Activated CD4-positive, alpha-beta T cell treated with anti-CD3 and anti-CD28 coated beads, Interleukin-2, Interleukin-4, amounts not matched to agents 100 ng/mL and 50 ng/mL, durations not matched to agents 16 hours and 8 hours (primary cell): ENCODE results near the gene FAM219A.

Experiments used
- DNase-seq: peaks from one replicate; pipeline ENCODE4 v3.0.0-alpha.2; 2020; ENCODE audit warnings: low spot score

FAM219A gene

GRCh38 chr9:34400686-34401602, 57.4 kb downstream of the FAM219A start:
- no peak for DNase-seq

- DNase-seq, result no peak
Measured at GRCh38 chr9:34400275-34400674, 58.1 kb downstream of the FAM219A start.

DNA sequence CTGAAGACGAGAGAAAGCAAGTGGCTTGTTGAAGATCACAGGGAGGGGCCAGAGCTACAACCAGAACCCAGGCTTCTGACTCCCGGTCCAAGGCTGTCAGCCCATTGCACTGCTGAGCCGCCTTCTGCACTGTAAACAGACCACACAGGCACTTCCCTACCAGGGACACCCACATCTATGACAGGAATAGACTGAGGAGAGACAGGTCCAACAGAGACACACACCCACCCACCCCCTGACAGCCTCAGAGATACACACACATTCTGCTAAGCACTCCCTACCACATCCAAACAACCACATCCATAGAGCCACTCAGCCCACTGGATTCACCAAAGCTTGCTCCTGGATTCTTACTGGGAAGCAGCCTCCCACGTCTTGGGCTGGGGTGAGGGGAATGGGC, 58.6 kb downstream of the FAM219A start:
- no peak for DNase-seq

GRCh38 chr9:34398875-34399274, 59.5 kb downstream of the FAM219A start:
- no peak for DNase-seq

GRCh38 chr9:34396276-34397214, 61.8 kb downstream of the FAM219A start:
- DNase-seq, result no peak

DNA sequence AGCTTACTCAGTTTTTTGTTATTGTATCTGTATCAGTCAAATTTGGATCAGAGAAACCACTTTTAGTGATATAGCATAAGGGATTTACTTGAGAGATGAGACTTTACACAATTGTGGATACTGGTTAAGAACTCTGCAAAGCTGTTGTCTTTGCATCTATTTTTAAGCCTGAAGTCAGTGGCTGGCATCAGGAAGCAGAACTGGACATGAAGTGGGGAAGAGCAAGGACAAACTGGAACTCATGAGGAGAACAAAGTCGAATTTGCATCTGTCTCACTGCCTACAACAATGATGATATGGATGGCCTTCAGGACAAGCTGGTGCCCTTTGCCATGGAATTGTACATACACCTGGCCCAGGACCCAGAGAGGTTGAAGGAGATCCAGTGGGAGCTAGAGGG, 65.9 kb downstream of the FAM219A start:
- DNase-seq, result no peak

DNA sequence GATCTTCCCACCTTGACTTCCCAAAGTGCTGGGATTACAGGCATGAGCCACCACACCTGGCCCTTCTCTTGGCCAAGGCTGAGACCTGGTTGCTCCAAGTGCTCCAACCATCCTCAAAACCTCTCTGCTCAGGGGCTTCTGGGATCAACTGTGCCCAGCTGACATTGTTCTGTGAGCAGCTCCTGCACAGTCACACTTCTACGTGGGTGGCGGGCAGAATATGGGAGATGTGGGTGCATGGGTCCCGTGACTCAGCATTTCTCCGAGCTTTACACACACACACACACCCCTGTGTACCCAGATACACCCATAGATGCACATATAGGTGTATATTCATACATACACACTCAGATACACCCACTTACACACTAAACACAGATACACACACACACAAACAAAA, 71.1 kb downstream of the FAM219A start:
- no peak for DNase-seq

DNA sequence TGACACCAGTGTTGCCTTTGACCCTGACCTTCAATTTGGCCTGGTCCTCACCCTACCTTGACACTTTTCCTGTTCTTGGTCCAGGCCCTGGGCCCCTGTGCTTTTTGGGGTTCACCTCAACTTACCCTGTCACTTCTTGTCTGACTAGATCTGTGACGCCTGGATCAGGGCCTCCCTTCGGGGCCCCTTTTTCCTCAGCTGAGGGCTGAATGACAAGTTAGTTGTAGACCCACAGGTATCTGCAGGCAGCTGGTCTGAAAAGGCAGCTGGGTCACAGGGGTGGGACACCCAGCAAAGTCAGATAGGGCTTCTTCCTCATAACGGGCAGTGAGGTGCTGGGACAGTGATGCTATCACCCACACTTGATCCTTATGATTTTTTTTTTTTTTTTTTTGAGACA, 71.7 kb downstream of the FAM219A start:
- no peak for DNase-seq

- no peak for DNase-seq
Measured at GRCh38 chr9:34385561-34386230, 72.7 kb downstream of the FAM219A start.

GRCh38 chr9:34384368-34385165, 73.8 kb downstream of the FAM219A start:
- no peak for DNase-seq

GRCh38 chr9:34383904-34384303, 74.5 kb downstream of the FAM219A start:
- no peak for DNase-seq

- DNase-seq, result no peak
Measured at GRCh38 chr9:34382879-34383278, 75.5 kb downstream of the FAM219A start.

GRCh38 chr9:34382054-34382453, 76.3 kb downstream of the FAM219A start:
- no peak for DNase-seq

DNA sequence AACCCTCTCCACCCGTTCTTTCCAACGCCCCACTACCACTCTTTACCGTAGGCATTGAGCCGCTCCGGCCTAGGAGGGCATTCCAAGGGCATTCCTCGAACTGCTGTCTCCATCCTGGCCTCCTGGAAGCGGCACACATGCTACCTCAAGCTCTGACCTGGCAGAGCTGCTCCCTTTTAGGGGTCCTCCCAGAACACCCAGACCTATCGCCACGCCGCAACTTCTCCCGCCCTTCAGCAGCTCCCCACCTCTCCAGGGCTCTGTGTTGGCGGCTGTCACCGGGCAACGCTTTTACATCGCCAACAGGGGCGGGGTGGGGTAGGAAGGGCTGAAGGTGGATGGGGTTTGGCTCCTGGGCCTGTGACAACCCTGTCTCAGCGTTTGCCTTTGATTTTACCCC, 77.0 kb downstream of the FAM219A start:
- DNase-seq, result no peak

DNA sequence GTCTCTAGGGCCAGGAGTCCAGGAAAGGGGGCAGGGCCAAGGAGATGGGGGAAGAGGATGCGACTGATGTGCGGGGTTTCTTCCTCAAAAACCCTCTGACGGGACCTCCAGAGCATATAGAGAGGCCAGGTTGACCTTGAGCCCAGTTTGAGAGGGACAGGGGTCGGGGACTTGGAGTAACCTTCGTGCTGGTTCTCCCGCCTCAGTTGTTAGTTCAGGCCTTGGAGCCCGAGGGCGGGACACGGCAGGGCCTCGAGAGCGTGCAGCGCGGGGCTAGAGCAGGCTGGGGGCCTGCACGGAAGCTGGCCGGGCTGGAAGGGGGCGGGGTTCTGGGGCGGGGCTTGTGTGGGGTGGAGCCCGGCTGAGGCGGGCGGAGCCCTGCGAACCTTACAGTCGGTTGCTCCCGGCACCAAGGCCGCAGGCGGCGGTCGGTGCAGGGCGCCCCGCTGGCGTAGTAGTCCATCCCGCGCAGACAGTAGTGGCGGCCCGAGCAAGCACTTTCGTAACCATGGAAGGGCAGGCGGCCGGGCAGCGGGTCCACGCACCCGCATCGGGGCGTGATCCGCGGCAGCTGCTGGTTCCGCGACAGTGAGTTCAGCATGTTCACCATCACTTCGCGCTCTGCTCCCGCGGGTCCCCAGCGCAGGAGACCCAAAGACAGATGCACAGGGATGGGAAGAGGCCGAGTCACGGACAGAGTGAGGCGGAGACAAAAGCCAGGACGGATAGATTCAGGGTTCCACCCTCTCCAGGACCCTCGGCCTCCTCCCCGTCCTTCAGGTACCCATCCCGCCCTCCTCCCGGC, 77.7 kb downstream of the FAM219A start:
- peak; percentile 77 for DNase-seq

- no peak for DNase-seq
Measured at GRCh38 chr9:34380034-34380510, 78.3 kb downstream of the FAM219A start.

- peak; percentile 93 for DNase-seq
Measured at GRCh38 chr9:34379334-34380033, 78.9 kb downstream of the FAM219A start.

GRCh38 chr9:34378376-34379060, 79.9 kb downstream of the FAM219A start:
- DNase-seq, result no peak

DNA sequence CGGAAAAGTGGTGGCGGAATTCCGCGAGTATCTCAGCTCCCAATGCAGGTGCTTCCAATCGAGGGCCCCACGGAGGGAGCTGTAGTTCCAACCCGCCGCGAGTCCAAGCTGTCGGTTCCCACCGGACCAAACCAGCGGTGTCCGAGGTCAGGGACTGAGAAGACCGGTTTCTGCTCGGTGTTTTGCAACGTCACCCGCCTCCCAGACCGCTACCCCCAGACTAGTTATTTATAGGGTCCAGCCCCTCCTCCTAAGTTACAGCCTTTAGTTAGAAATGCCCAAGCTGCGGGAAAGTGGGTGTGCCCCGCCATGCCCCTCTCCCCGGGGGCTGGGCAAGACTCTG, 81.0 kb downstream of the FAM219A start:
- no peak for DNase-seq
